NT2/D1 (cell line): ENCODE results near the gene SERAC1.

ENCODE experiments used
- SUZ12 ChIP-seq: IDR thresholded peaks from 2 replicates; pipeline ENCODE4 v1.6.1; 2011; ENCODE audit not compliant: insufficient read length, insufficient read depth; ENCODE audit errors: extremely low read depth
- YY1 ChIP-seq: IDR thresholded peaks from 2 replicates; pipeline ENCODE4 v1.6.1; 2011; ENCODE audit not compliant: insufficient read length, insufficient read depth
- ZNF274 ChIP-seq: IDR thresholded peaks from 2 replicates; pipeline ENCODE4 v1.6.1; 2011; ENCODE audit warnings: mild to moderate bottlenecking, low read depth, low read length

- TF ChIP-seq ZNF274 (no peak), YY1 (no peak), SUZ12 (no peak)
These were observed 23.0 kb upstream of the SERAC1 start for GRCh38 chr6:158191032-158191431.
